ENCODE data around the gene GNA12. TPM values are rescaled to one million over a fixed set of nuclear protein-coding genes. Genes with fewer than 3 reads are reported as not detected.
A peak's percentile ranks its signal among the peaks of the same experiment; 100 is the strongest.

GNA12 gene
- total RNA-seq, 1 experiment from 2014 or later: 15.0 TPM

DNA sequence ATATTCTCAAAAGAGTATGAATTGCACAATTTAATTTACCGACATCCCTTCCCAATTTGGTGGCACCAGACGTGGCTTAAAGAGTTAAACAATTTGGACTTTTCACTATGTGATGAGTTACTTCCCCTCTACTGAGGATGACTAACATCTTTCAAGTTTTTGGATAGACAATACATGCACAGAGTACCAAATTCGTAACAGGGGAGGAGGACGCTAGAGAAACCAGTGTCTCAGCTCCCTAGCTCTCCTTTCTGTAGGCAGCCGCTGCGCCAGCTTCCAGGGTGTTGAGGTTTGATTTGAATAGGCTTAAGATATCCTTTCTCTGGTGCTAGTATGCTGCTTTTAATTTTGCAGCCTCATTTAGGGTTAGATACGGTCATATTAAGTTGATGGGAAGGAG lies 69.2 kb downstream of the GNA12 start:
- DNase-seq: peak; percentile 56
- no peak overlapping the region for H3K9ac ChIP-seq (ENCODE audit: low read length)
- H3K4me2 ChIP-seq (ENCODE audit: low read length): peak overlapping the region; percentile 24
- H3K79me2 ChIP-seq (ENCODE audit: low read length): peaks cover 28% of the 10 kb centered on the region
- POLR2A ChIA-PET (ENCODE audit: unreplicated experiment): interaction anchor here (0.6 kb wide), 1 partner anchor 17 kb away, joined by 3 read pairs; no protein-coding TSS in a partner anchor
- BruUV-seq (replicated peaks): no TSS peak
- H3K9me2 ChIP-seq (replicated peaks; ENCODE audit: low read length): no peaks in the 10 kb centered on the region
- H2AFZ ChIP-seq (ENCODE audit: low read length): no peak overlapping the region
- H3K9me3 ChIP-seq (ENCODE audit: low read length): no peaks in the 10 kb centered on the region
- no peak for TF ChIP-seq EZH2phosphoT487 (IDR thresholded peaks at IDR 0.05; ENCODE audit: borderline replicate concordance, low read length)
- TF ChIP-seq, protein P1, sequence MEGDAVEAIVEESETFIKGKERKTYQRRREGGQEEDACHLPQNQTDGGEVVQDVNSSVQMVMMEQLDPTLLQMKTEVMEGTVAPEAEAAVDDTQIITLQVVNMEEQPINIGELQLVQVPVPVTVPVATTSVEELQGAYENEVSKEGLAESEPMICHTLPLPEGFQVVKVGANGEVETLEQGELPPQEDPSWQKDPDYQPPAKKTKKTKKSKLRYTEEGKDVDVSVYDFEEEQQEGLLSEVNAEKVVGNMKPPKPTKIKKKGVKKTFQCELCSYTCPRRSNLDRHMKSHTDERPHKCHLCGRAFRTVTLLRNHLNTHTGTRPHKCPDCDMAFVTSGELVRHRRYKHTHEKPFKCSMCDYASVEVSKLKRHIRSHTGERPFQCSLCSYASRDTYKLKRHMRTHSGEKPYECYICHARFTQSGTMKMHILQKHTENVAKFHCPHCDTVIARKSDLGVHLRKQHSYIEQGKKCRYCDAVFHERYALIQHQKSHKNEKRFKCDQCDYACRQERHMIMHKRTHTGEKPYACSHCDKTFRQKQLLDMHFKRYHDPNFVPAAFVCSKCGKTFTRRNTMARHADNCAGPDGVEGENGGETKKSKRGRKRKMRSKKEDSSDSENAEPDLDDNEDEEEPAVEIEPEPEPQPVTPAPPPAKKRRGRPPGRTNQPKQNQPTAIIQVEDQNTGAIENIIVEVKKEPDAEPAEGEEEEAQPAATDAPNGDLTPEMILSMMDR (conservative IDR thresholded peaks at IDR 0.05; ENCODE audit: low read depth, low read length): no peak
- no peak for TF ChIP-seq EZH2 (IDR thresholded peaks at IDR 0.05; ENCODE audit: low read length, unreplicated experiment)
- H4K20me1 ChIP-seq (ENCODE audit: low read length): no peaks in the 10 kb centered on the region
- H3F3A ChIP-seq (ENCODE audit: low read length, unreplicated experiment): no peaks in the 10 kb centered on the region
- CTCF ChIA-PET: no interaction called here
- peak overlapping the region; percentile 49 for H3K27ac ChIP-seq (ENCODE audit: low read length)
- intact Hi-C loops (cut with micrococcal nuclease): loop anchor here (5.0 kb wide), 1 partner anchor 47 kb away; no protein-coding TSS in a partner anchor
- peaks cover 8% of the 10 kb centered on the region for H3K36me3 ChIP-seq (ENCODE audit: low read depth, low read length)
- H3K27me3 ChIP-seq (ENCODE audit: low read length): no peaks in the 10 kb centered on the region
- H3K4me3 ChIP-seq (ENCODE audit: low read length): no peak overlapping the region
- H3K4me1 ChIP-seq (ENCODE audit: insufficient read depth, low read length): peaks cover 46% of the 10 kb centered on the region
- peak; percentile 63 for ATAC-seq

DNA sequence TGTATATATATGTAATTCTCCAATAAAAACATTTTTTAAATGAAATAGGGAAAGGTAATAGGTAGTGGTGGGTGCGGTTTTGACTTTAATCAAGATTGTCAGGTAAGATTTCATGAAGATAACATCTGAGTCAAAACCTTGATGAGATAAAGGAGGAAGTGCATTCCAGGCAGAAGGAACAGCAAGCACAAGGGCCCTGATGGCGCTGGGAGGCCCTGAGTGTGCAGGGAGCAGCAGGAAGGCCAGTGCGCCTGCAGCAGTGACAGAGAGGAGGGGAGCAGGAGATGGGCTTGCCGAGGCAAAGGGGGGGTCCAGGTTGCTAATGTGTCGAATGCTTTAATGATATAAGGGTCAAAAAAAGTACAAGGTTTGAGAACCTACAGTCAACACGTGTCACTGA lies 69.8 kb downstream of the GNA12 start:
- H4K20me1 ChIP-seq (ENCODE audit: low read length): no peaks in the 10 kb centered on the region
- no peaks in the 10 kb centered on the region for H3K9me3 ChIP-seq (ENCODE audit: low read length)
- TF ChIP-seq EZH2 (IDR thresholded peaks at IDR 0.05; ENCODE audit: low read length, unreplicated experiment) (no peak), EZH2phosphoT487 (IDR thresholded peaks at IDR 0.05; ENCODE audit: borderline replicate concordance, low read length) (no peak)
- TF ChIP-seq, protein P1 (conservative IDR thresholded peaks at IDR 0.05; ENCODE audit: low read depth, low read length): no peak
- peaks cover 8% of the 10 kb centered on the region for H3K36me3 ChIP-seq (ENCODE audit: low read depth, low read length)
- intact Hi-C loops (cut with micrococcal nuclease): loop anchor here (5.0 kb wide), 1 partner anchor 48 kb away; no protein-coding TSS in a partner anchor
- H3K9me2 ChIP-seq (replicated peaks; ENCODE audit: low read length): no peaks in the 10 kb centered on the region
- H2AFZ ChIP-seq (ENCODE audit: low read length): no peak overlapping the region
- peaks cover 31% of the 10 kb centered on the region for H3K79me2 ChIP-seq (ENCODE audit: low read length)
- H3K9ac ChIP-seq (ENCODE audit: low read length): no peak overlapping the region
- POLR2A ChIA-PET (ENCODE audit: unreplicated experiment): interaction anchor here (0.6 kb wide), 1 partner anchor 16 kb away, joined by 3 read pairs; no protein-coding TSS in a partner anchor
- DNase-seq: no peak
- H3F3A ChIP-seq (ENCODE audit: low read length, unreplicated experiment): no peaks in the 10 kb centered on the region
- peak overlapping the region; percentile 24 for H3K4me2 ChIP-seq (ENCODE audit: low read length)
- ATAC-seq: no peak
- peak overlapping the region; percentile 49 for H3K27ac ChIP-seq (ENCODE audit: low read length)
- no peaks in the 10 kb centered on the region for H3K27me3 ChIP-seq (ENCODE audit: low read length)
- H3K4me1 ChIP-seq (ENCODE audit: insufficient read depth, low read length): peaks cover 46% of the 10 kb centered on the region
- CTCF ChIA-PET: no interaction called here
- H3K4me3 ChIP-seq (ENCODE audit: low read length): no peak overlapping the region
- BruUV-seq (replicated peaks): no TSS peak

DNA sequence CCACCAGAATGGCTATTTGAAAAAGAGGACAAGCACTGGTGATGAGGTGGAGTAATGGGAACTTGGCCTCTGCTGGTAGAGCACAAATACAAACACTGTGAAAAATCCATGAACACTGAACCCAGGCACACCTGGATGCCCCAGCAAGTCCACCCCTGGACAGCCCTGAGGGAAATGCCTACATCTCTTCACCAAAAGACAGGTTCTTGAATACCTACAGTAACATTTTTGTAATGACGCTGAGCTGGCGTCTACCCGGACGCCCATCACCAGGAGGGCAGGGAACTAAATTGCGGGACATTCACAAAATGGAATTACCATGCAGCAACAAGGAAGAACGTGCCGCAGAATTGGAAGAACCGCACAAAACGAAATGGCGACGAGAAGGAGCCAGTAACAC lies 70.5 kb downstream of the GNA12 start:
- Histone ChIP-seq H3K79me2 (ENCODE audit: low read length) (peaks cover 31% of the 10 kb centered on the region), H3K27me3 (ENCODE audit: low read length) (no peaks in the 10 kb centered on the region), H4K20me1 (ENCODE audit: low read length) (no peaks in the 10 kb centered on the region), H3K36me3 (ENCODE audit: low read depth, low read length) (peaks cover 8% of the 10 kb centered on the region), H3K4me1 (ENCODE audit: insufficient read depth, low read length) (peaks cover 40% of the 10 kb centered on the region), H3K4me2 (ENCODE audit: low read length) (peak overlapping the region; percentile 66), H2AFZ (ENCODE audit: low read length) (no peak overlapping the region), H3K9me3 (ENCODE audit: low read length) (no peaks in the 10 kb centered on the region), H3K4me3 (ENCODE audit: low read length) (no peak overlapping the region), H3K9ac (ENCODE audit: low read length) (peak overlapping the region; percentile 39; the same call in 1 of the 2 replicates), H3F3A (ENCODE audit: low read length, unreplicated experiment) (no peaks in the 10 kb centered on the region), H3K27ac (ENCODE audit: low read length) (peak overlapping the region; percentile 88), H3K9me2 (replicated peaks; ENCODE audit: low read length) (no peaks in the 10 kb centered on the region)
- BruUV-seq (replicated peaks): no TSS peak
- ChIA-PET CTCF (no interaction called here), POLR2A (ENCODE audit: unreplicated experiment) (no interaction called here)
- TF ChIP-seq EZH2phosphoT487 (IDR thresholded peaks at IDR 0.05; ENCODE audit: borderline replicate concordance, low read length): no peak
- TF ChIP-seq EZH2 (IDR thresholded peaks at IDR 0.05; ENCODE audit: low read length, unreplicated experiment): no peak
- intact Hi-C loops (cut with micrococcal nuclease): loop anchor here (1.0 to 5.0 kb wide), 3 partner anchors 15 to 49 kb away; no protein-coding TSS in a partner anchor
- ATAC-seq (no peak), DNase-seq (no peak)

Data from PC-3 (cell line).